ENCODE measurements around the gene WNK4. TPM values are rescaled to one million over a fixed set of nuclear protein-coding genes. Genes with fewer than 3 reads are reported as not detected.

Gene WNK4
- total and polyA plus RNA-seq, 2 experiments from 2014 or later, result 0.10 to 0.65 TPM

GRCh38 chr17:42743595-42744282 is 36.7 kb upstream of the WNK4 start:
- H3K9me2 ChIP-seq (ENCODE audit: insufficient read depth), result peaks cover 5% of the 10 kb centered on the region; the same call in 1 of the 2 replicates
- H3K27me3 Mint-ChIP-seq (ENCODE audit: insufficient read depth, low read depth, poor library complexity), result peaks cover 20% of the 10 kb centered on the region
- no peaks in the 10 kb centered on the region for H3K36me3 ChIP-seq (ENCODE audit: insufficient read depth)
- H3K4me1 Mint-ChIP-seq, result peaks cover 29% of the 10 kb centered on the region
- peaks cover 5% of the 10 kb centered on the region; the same call in 2 of the 3 replicates for H3K36me3 Mint-ChIP-seq (ENCODE audit: low read depth)
- DNase-seq (ENCODE audit: low spot score) (peak; percentile 58), ATAC-seq (peak; percentile 29)
- peak overlapping the region; percentile 79 for H3K4me3 ChIP-seq
- H3K4me3 Mint-ChIP-seq, result peak overlapping the region; percentile 88
- peaks cover 37% of the 10 kb centered on the region for H3K4me1 ChIP-seq (ENCODE audit: insufficient read depth)
- H3K27ac ChIP-seq (ENCODE audit: low read depth), result peak overlapping the region; percentile 94; the same call in 1 of the 2 replicates
- H3K27me3 ChIP-seq (ENCODE audit: insufficient read depth), result peaks cover 18% of the 10 kb centered on the region
- peak overlapping the region; percentile 88; the same call in 1 of the 2 replicates for H2AFZ ChIP-seq
- H4K20me1 ChIP-seq (replicated peaks; ENCODE audit: insufficient read depth), result no peaks in the 10 kb centered on the region
- H3K27ac Mint-ChIP-seq, result peak overlapping the region; percentile 87
- no peak for TF ChIP-seq EZH2 (IDR thresholded peaks at IDR 0.05; ENCODE audit: low read depth, unreplicated experiment)
- TF ChIP-seq ZNF462 (CRISPR knock-in tag; IDR thresholded peaks at IDR 0.05), result no peak
- TF ChIP-seq CTCF (conservative IDR thresholded peaks at IDR 0.05; ENCODE audit: low read depth in 2 of 2), result peak in 1 of 2 experiments; percentile 27; a peak in 2 of 4 replicates
- peak overlapping the region; percentile 80 for H3K4me2 ChIP-seq
- 0 out of 2 replicates have a peak, but pooled peaks cover 14% of the 10 kb centered on the region for H3F3A ChIP-seq (replicated peaks; ENCODE audit: low read depth)
- H3K79me2 ChIP-seq (replicated peaks; ENCODE audit: insufficient read depth), result peaks cover 12% of the 10 kb centered on the region
- H3K9me3 Mint-ChIP-seq, result peaks cover 11% of the 10 kb centered on the region

Data from GM23338 (cell line).